Heart left ventricle (tissue), 16 donors: ENCODE measurements around the gene TIFAB. TPM values are rescaled to one million over a fixed set of nuclear protein-coding genes. Genes with fewer than 3 reads are reported as not detected.
A peak's percentile ranks its signal among the peaks of the same experiment; 100 is the strongest.

Experiments
- ATAC-seq, 4 donors: fragments of 200-7000 bp; cut with Tn5 transposase; one replicate each; pipeline ENCODE4 v1.9.1; 2020 to 2022; ENCODE audit warnings: moderate library complexity in 4 of 4, mild to moderate bottlenecking in 3 of 4, moderate number of reproducible peaks in 1 of 4
- DNase-seq, 5 donors: peaks; one replicate each; pipeline ENCODE4 v3.0.0-alpha.2; 2020
- H3K27ac ChIP-seq, 12 donors: fragments of 200-600 bp; sonication (generic) in 4 of 12; one replicate each; pipeline versions ENCODE4 v1.5.0 to v1.8.0; 2016 to 2022; ENCODE audit warnings: mild to moderate bottlenecking in 2 of 12
- H3K27me3 ChIP-seq, 9 donors: fragments of 200-600 bp; sonication (generic) in 2 of 9; one replicate each; pipeline versions ENCODE4 v1.5.1 to v1.8.0; 2016 to 2022; ENCODE audit warnings: mild to moderate bottlenecking in 3 of 9
- H3K36me3 ChIP-seq, 9 donors: fragments of 200-600 bp; sonication (generic) in 2 of 9; one replicate each; pipeline versions ENCODE4 v1.5.0 to v1.8.0; 2018 to 2022; ENCODE audit warnings: mild to moderate bottlenecking in 2 of 9
- H3K4me1 ChIP-seq, 12 donors: fragments of 200-600 bp; sonication (generic) in 4 of 12; one replicate each; pipeline versions ENCODE4 v1.5.0 to v1.8.0; 2016 to 2022; ENCODE audit warnings: mild to moderate bottlenecking in 3 of 12
- H3K4me3 ChIP-seq, 12 donors: fragments of 200-600 bp; sonication (generic) in 4 of 12; one replicate each; pipeline versions ENCODE4 v1.5.0 to v1.8.0; 2017 to 2022; ENCODE audit warnings: mild to moderate bottlenecking in 9 of 12, moderate library complexity in 4 of 12
- H3K9me3 ChIP-seq, 12 donors: fragments of 200-600 bp; sonication (generic) in 4 of 12; one replicate each; pipeline versions ENCODE4 v1.5.0 to v1.8.0; 2016 to 2022; ENCODE audit warnings: mild to moderate bottlenecking in 1 of 12
- CTCF ChIP-seq, 12 donors: fragments of 200-600 bp; sonication (generic) in 4 of 12; IDR thresholded peaks; one replicate each; pipeline versions ENCODE4 v1.5.0 to v1.8.0; 2018 to 2022; ENCODE audit warnings: antibody characterized with exemption in 12 of 12, mild to moderate bottlenecking in 5 of 12
- POLR2A ChIP-seq, 2 donors: fragments of 450-650 bp; IDR thresholded peaks; one replicate each; pipeline ENCODE4 v1.6.1; 2017; ENCODE audit warnings: antibody characterized with exemption in 2 of 2, mild to moderate bottlenecking in 2 of 2, moderate library complexity in 2 of 2
- WGBS, 4 donors: extraction: QIAGEN DNeasy Blood & Tissue Kit in 2 of 4; methylation state at CpG; one replicate each; pipeline versions ENCODE4 v1.1.5 to v1.1.7; 2013 to 2018; 5-methylcytosine and 5-hydroxymethylcytosine counted together
- intact Hi-C, 10 donors: fragments of 100-400 bp; cut with DNase I; formaldehyde crosslinking; loops; one replicate each; pipeline versions ENCODE4 v1.11.1 to v1.14.2; 2022
- polyA plus RNA-seq, 2 donors: library from polyadenylated mRNA; stranded (reverse); fragments of 200-250 nt; gene quantifications; one replicate each; pipeline ENCODE4 v1.2.3, GENCODE V29; 2013
- total RNA-seq, 9 donors: library from RNA; depleted of rRNA in 2 of 9; stranded (reverse); fragments of >200 nt in 2 of 9; fragmentation: NEBNext Ultra II Directional in 3 of 9; extraction: Animal tissue kit (Norgen Biotek cat#: 25700) in 3 of 9; gene quantifications; one replicate each; pipeline versions ENCODE4 v1.1.0 to v1.2.4, GENCODE V29; 2016 to 2023
- donor health status: ischemic (EF 13 %, LVEDD 7.1; RV severe dilation, severe dysfunction).
- donor health status: healthy with polysubstance abuse.
- donor health status: DM: no; HTN: yes; CAD: no.
- donor health status: DM: no; HTN: no; CAD: no.
- donor health status: ischemic (EF 25% LVEDD 6.9; RV normal size, moderate dysfunction).
- donor health status: ischemic (EF 25% LVEDD 5.7; RV mildly dilated, moderate dysfunction).
- donor health status: healthy.
- donor health status: DM: yes; HTN: yes; CAD: no.
- donor health status: ischemic (EF 35%, LVEDD 5.7; RV mildly dilated, moderate dysfunction).
- donor health status: nonischemic (EF 11% LVEDD 7.7; RV severe dilation, severe dysfunction).
- donor health status: DM: yes; HTN: yes; CAD: no.
- donor health status: PGD.
- donor health status: ischemic (EF 29% LVEDD 5.4; RV normal size, mild dysfunction).
- donor health status: nonischemic (EF 23%, LVEDD 6.1; RV moderate dilation, normal function).

The TIFAB gene
- total and polyA plus RNA-seq, 11 donors = 0.01 to 1.3 (median 0.38) TPM; not detected in 7

GRCh38 chr5:135446206-135446605, 5.9 kb downstream of the TIFAB start:
- intact Hi-C loops = no loop called here
- no peak overlapping the region for H3K4me3 ChIP-seq
- WGBS, 4 donors = 83 to 92% (median 90%) methylated on average over 9 of the region's 9 CpGs

GRCh38 chr5:135445306-135445985, 6.7 kb downstream of the TIFAB start:
- no peaks in the 10 kb centered on the region for H3K36me3 ChIP-seq
- H3K9me3 ChIP-seq = no peaks in the 10 kb centered on the region
- TF ChIP-seq CTCF (IDR thresholded peaks at IDR 0.05) (no peak), POLR2A (IDR thresholded peaks at IDR 0.05) (no peak)
- H3K4me3 ChIP-seq = no peak overlapping the region
- no peaks in the 10 kb centered on the region for H3K27me3 ChIP-seq
- no peak for ATAC-seq
- intact Hi-C loops = no loop called here
- H3K27ac ChIP-seq = no peak overlapping the region
- DNase-seq = peak in 2 of 5 donors; percentile 14 to 39
- WGBS, 4 donors = 77 to 91% (median 87%) methylated on average over 10 to 14 of the region's 14 CpGs
- H3K4me1 ChIP-seq = peaks cover 0 to 34% (median 3%) of the 10 kb centered on the region in 12 donors

More at GRCh38 chr5:135446206-135446605, 5.9 kb downstream of the TIFAB start:
- DNase-seq (peak in 2 of 5 donors; percentile 3 to 42), ATAC-seq (no peak)
- H3K36me3 ChIP-seq = no peaks in the 10 kb centered on the region
- H3K4me1 ChIP-seq = peaks cover 0 to 29% (median 3%) of the 10 kb centered on the region in 12 donors
- no peak for TF ChIP-seq CTCF (IDR thresholded peaks at IDR 0.05)
- TF ChIP-seq POLR2A (IDR thresholded peaks at IDR 0.05) = no peak
- H3K27ac ChIP-seq = no peak overlapping the region
- no peaks in the 10 kb centered on the region for H3K27me3 ChIP-seq
- no peaks in the 10 kb centered on the region for H3K9me3 ChIP-seq

GRCh38 chr5:135444881-135445280, 7.3 kb downstream of the TIFAB start:
- Histone ChIP-seq H3K27ac (no peak overlapping the region), H3K36me3 (no peaks in the 10 kb centered on the region), H3K4me3 (no peak overlapping the region), H3K9me3 (no peaks in the 10 kb centered on the region), H3K27me3 (no peaks in the 10 kb centered on the region), H3K4me1 (peaks cover 0 to 35% (median 3%) of the 10 kb centered on the region in 12 donors)
- DNase-seq (peak in 2 of 5 donors; percentile 8 to 48), ATAC-seq (no peak)
- no peak for TF ChIP-seq CTCF (IDR thresholded peaks at IDR 0.05)
- TF ChIP-seq POLR2A (IDR thresholded peaks at IDR 0.05) = no peak
- WGBS, 4 donors = 88 to 97% (median 92%) methylated on average over 6 of the region's 6 CpGs
- intact Hi-C loops = no loop called here

- ATAC-seq = no peak
- peaks cover 0 to 38% (median 3%) of the 10 kb centered on the region in 12 donors for H3K4me1 ChIP-seq
- no peak for TF ChIP-seq POLR2A (IDR thresholded peaks at IDR 0.05)
- no peak for TF ChIP-seq CTCF (IDR thresholded peaks at IDR 0.05)
- H3K4me3 ChIP-seq = no peak overlapping the region
- peak in 2 of 5 donors; percentile 13 to 53 for DNase-seq
- no peaks in the 10 kb centered on the region for H3K9me3 ChIP-seq
- intact Hi-C loops = no loop called here
- H3K27me3 ChIP-seq = no peaks in the 10 kb centered on the region
- H3K27ac ChIP-seq = no peak overlapping the region
- WGBS, 4 donors = 91 to 95% (median 93%) methylated on average over 13 of the region's 13 CpGs
- no peaks in the 10 kb centered on the region for H3K36me3 ChIP-seq
Measured at GRCh38 chr5:135444360-135444759, 7.8 kb downstream of the TIFAB start.
